BE2C (cell line): ENCODE measurements around the gene DRC1.

Experiments used
- DNase-seq: peaks from one replicate; pipeline ENCODE4 v3.0.0-alpha.2; 2020
- H3K27me3 ChIP-seq: fragments of 250-450 bp; sonication (Bioruptor Pico); 2 replicates; pipeline ENCODE4 v1.5.1; 2020; ENCODE audit warnings: mild to moderate bottlenecking
- H3K36me3 ChIP-seq: fragments of 250-450 bp; sonication (Bioruptor Pico); 2 replicates; pipeline ENCODE4 v1.5.1; 2020; ENCODE audit warnings: mild to moderate bottlenecking
- H3K4me1 ChIP-seq: fragments of 250-450 bp; sonication (Bioruptor Pico); 2 replicates; pipeline ENCODE4 v1.5.1; 2020
- H3K4me3 ChIP-seq: 2 replicates; pipeline ENCODE4 v1.5.1; 2011; ENCODE audit warnings: low read depth, low read length
- H3K9me3 ChIP-seq: fragments of 250-450 bp; sonication (Bioruptor Pico); 2 replicates; pipeline ENCODE4 v1.5.1; 2020
- CTCF ChIP-seq: IDR thresholded peaks from 2 replicates; pipeline ENCODE4 v1.5.1; 2012; ENCODE audit warnings: mild to moderate bottlenecking, low read depth, low read length

Gene DRC1

GRCh38 chr2:26422947-26423629, 21.4 kb downstream of the DRC1 start:
- TF ChIP-seq CTCF: no peak
- Histone ChIP-seq H3K9me3 (no peaks in the 10 kb centered on the region), H3K36me3 (no peaks in the 10 kb centered on the region), H3K4me1 (no peaks in the 10 kb centered on the region), H3K4me3 (no peak overlapping the region), H3K27me3 (no peaks in the 10 kb centered on the region)
- no peak for DNase-seq

DNA sequence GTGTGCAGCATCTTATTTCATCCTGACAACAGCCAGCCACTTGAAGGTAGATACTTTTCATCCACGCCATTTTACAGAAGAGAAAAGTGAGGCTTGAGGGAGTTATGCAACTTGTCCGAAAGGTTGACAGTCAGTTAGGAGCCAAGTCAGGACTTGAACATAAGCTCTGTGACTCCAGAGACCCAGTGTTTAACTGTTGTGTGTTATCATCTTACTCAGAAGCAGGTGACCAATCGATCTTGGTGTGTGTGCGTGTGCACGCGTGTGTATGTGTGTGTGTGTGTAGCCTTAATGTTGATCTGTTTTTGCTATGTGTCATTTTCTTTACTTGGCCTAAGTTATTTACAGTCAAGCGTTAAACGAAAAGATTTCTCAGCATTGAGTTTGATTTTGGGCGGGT, 22.0 kb downstream of the DRC1 start:
- Histone ChIP-seq H3K36me3 (no peaks in the 10 kb centered on the region), H3K4me3 (no peak overlapping the region), H3K27me3 (no peaks in the 10 kb centered on the region), H3K4me1 (no peaks in the 10 kb centered on the region), H3K9me3 (no peaks in the 10 kb centered on the region)
- TF ChIP-seq CTCF: no peak
- no peak for DNase-seq

DNA sequence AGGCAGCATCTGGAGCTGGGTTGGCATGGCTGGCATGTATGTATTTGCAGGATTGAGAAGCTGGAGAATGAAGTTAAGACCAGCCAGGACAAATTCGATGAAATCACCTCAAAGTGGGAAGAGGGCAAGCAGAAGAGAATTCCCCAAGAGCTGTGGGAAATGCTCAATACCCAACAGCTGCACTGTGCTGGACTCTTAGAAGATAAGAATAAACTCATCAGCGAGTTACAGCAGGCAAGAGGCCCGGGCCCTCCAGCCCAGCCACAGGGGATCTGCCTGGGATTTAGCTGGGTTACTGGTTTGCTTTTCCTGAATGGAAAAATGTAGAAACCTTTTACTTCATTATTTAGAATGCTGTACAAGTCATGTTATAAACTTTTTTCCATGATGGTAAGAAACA, 22.5 kb downstream of the DRC1 start:
- Histone ChIP-seq H3K4me3 (no peak overlapping the region), H3K9me3 (no peaks in the 10 kb centered on the region), H3K27me3 (no peaks in the 10 kb centered on the region), H3K36me3 (no peaks in the 10 kb centered on the region), H3K4me1 (no peaks in the 10 kb centered on the region)
- TF ChIP-seq CTCF: no peak
- DNase-seq: no peak

DNA sequence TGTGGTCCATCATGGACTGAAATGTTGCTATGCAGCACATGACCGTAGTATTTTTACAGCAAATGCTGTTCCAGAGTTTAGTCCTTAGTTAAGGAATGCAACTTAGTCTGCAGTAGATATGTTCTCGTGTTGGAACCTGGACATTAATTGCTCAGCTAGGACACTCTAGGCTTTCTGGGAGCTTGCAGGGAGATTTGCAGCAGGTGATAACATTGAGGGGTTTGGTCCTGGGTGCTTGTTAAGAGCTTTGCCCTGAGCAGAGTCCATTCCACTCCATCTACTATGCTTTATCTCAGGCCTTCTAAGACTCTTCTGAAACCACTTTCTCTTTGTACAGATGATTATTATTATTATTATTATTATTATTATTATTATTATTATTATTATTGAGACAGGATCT, 27.1 kb downstream of the DRC1 start:
- H3K4me3 ChIP-seq: no peak overlapping the region
- no peaks in the 10 kb centered on the region for H3K27me3 ChIP-seq
- H3K4me1 ChIP-seq: no peaks in the 10 kb centered on the region
- TF ChIP-seq CTCF: no peak
- no peaks in the 10 kb centered on the region for H3K9me3 ChIP-seq
- no peak for DNase-seq
- H3K36me3 ChIP-seq: no peaks in the 10 kb centered on the region

- DNase-seq: no peak
- Histone ChIP-seq H3K4me1 (no peaks in the 10 kb centered on the region), H3K9me3 (no peaks in the 10 kb centered on the region), H3K4me3 (no peak overlapping the region), H3K27me3 (no peaks in the 10 kb centered on the region), H3K36me3 (no peaks in the 10 kb centered on the region)
- no peak for TF ChIP-seq CTCF
Measured at GRCh38 chr2:26429779-26430578, 28.3 kb downstream of the DRC1 start.

DNA sequence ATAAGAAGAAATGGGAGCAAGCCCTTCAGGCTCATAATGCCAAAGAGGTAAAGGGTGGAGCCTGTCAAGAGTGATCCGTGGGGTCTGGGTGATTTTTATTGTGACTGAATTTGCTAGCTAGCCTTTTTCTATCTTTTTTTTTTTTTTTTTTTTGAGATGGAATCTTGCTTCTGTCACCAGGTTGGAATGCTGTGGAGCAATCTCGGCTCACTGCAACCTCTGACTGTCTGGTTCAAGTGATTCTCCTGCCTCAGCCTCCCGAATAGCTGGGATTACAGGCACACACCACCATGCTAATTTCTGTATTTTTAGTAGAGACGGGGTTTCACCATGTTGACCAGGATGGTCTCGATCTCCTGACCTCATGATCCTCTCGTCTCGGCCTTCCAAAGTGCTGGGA, 29.1 kb downstream of the DRC1 start:
- no peaks in the 10 kb centered on the region for H3K27me3 ChIP-seq
- H3K4me1 ChIP-seq: no peaks in the 10 kb centered on the region
- H3K4me3 ChIP-seq: no peak overlapping the region
- no peaks in the 10 kb centered on the region for H3K36me3 ChIP-seq
- H3K9me3 ChIP-seq: no peaks in the 10 kb centered on the region
- TF ChIP-seq CTCF: no peak
- DNase-seq: no peak
